22Rv1 (cell line): ENCODE data around the gene KRT84.

Source experiments
- CTCF ChIP-seq: fragments of 450-650 bp; IDR thresholded peaks from 2 replicates; pipeline ENCODE4 v1.5.1; 2017; ENCODE audit warnings: mild to moderate bottlenecking
- ZFX ChIP-seq: fragments of 450-650 bp; IDR thresholded peaks from 2 replicates; pipeline ENCODE4 v1.6.1; 2017; ENCODE audit warnings: antibody characterized with exemption, borderline replicate concordance

GRCh38 chr12:52354200-52354599, 31.3 kb downstream of the KRT84 start:
- TF ChIP-seq CTCF (no peak), ZFX (no peak)
